Osteoblast (primary cell): ENCODE measurements around the gene MACROD2. TPM values are rescaled to one million over a fixed set of nuclear protein-coding genes. Genes with fewer than 3 reads are reported as not detected.

ENCODE experiments used
- DNase-seq: peaks from one replicate; pipeline ENCODE4 v3.0.0; 2011; ENCODE audit warnings: low spot score, mixed read lengths; ENCODE audit not compliant: insufficient read length; ENCODE audit errors: missing footprints
- H2AFZ ChIP-seq: 2 replicates; pipeline ENCODE4 v1.6.0; 2011; ENCODE audit warnings: mild to moderate bottlenecking, low read length
- H3K27ac ChIP-seq: 2 replicates; pipeline ENCODE4 v1.5.1; 2011; ENCODE audit warnings: mild to moderate bottlenecking, low read depth, low read length, moderate library complexity
- H3K27me3 ChIP-seq: 2 replicates; pipeline ENCODE4 v1.6.0; 2012; ENCODE audit warnings: mild to moderate bottlenecking, control low read depth, inconsistent platforms, low read length, moderate library complexity; ENCODE audit not compliant: insufficient read depth
- H3K36me3 ChIP-seq: 2 replicates; pipeline ENCODE4 v1.5.1; 2011; ENCODE audit warnings: mild to moderate bottlenecking, low read length, control low read depth, moderate library complexity; ENCODE audit not compliant: insufficient read depth
- H3K4me1 ChIP-seq: 2 replicates; pipeline ENCODE4 v1.5.1; 2011; ENCODE audit warnings: mild to moderate bottlenecking, low read length, control low read depth, moderate library complexity; ENCODE audit not compliant: insufficient read depth
- H3K4me2 ChIP-seq: 2 replicates; pipeline ENCODE4 v1.6.0; 2011; ENCODE audit warnings: mild to moderate bottlenecking, low read length; ENCODE audit not compliant: insufficient read depth
- H3K4me3 ChIP-seq: fragments of 200-600 bp; sonication (generic); 3 replicates; pipeline ENCODE4 v1.5.1; 2012; ENCODE audit warnings: mild to moderate bottlenecking, low read length, inconsistent platforms; ENCODE audit not compliant: insufficient read depth
- H3K79me2 ChIP-seq: 2 replicates; pipeline ENCODE4 v1.6.0; 2012; ENCODE audit warnings: mild to moderate bottlenecking, low read length, control low read depth, inconsistent platforms; ENCODE audit not compliant: insufficient read depth
- H3K9me3 ChIP-seq: 2 replicates; pipeline ENCODE4 v1.5.1; 2011; ENCODE audit warnings: low read depth, low read length, control low read depth
- H4K20me1 ChIP-seq: 2 replicates; pipeline ENCODE4 v1.6.0; 2012; ENCODE audit warnings: mild to moderate bottlenecking, low read length, control low read depth; ENCODE audit not compliant: insufficient read depth
- total RNA-seq: library from RNA; depleted of rRNA; stranded (reverse); fragments of >200 nt; gene quantifications from 2 replicates; pipeline ENCODE4 v1.2.3, GENCODE V29; 2012
- TF ChIP-seq, protein P1 (sequence below): IDR thresholded peaks from 2 replicates; pipeline ENCODE4 v1.5.1; 2011; ENCODE audit warnings: mild to moderate bottlenecking, low read depth, low read length, moderate library complexity; ENCODE audit errors: extremely low read depth

MACROD2 gene
- total RNA-seq, 1 donor = 4.0 TPM

DNA sequence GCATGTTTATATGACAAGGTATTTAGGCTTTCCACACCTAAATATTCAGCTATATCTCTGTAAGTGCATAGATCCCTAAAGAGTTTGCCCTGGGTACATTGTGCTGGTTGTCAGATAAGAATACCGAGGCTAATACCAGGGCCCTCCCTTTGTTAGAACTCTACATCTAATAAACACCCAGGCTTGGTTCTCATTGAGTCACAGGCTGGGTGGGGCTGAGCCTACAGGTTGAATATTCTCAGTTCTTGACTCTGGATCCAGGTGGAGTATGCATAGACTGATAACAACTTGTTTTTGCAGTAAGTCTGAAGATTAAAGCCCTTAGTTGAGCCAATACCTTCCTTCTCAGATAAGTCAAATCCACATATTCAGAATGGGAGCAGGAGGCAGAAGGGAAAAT lies 654.3 kb downstream of the MACROD2 start:
- Histone ChIP-seq H3K9me3 (peaks cover 4% of the 10 kb centered on the region), H3K79me2 (no peaks in the 10 kb centered on the region), H3K4me3 (no peak overlapping the region), H3K4me1 (no peaks in the 10 kb centered on the region), H4K20me1 (no peaks in the 10 kb centered on the region), H3K4me2 (no peak overlapping the region), H3K27me3 (no peaks in the 10 kb centered on the region), H3K36me3 (no peaks in the 10 kb centered on the region), H2AFZ (no peak overlapping the region), H3K27ac (no peak overlapping the region)
- TF ChIP-seq, protein P1, sequence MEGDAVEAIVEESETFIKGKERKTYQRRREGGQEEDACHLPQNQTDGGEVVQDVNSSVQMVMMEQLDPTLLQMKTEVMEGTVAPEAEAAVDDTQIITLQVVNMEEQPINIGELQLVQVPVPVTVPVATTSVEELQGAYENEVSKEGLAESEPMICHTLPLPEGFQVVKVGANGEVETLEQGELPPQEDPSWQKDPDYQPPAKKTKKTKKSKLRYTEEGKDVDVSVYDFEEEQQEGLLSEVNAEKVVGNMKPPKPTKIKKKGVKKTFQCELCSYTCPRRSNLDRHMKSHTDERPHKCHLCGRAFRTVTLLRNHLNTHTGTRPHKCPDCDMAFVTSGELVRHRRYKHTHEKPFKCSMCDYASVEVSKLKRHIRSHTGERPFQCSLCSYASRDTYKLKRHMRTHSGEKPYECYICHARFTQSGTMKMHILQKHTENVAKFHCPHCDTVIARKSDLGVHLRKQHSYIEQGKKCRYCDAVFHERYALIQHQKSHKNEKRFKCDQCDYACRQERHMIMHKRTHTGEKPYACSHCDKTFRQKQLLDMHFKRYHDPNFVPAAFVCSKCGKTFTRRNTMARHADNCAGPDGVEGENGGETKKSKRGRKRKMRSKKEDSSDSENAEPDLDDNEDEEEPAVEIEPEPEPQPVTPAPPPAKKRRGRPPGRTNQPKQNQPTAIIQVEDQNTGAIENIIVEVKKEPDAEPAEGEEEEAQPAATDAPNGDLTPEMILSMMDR = no peak
- DNase-seq = no peak

DNA sequence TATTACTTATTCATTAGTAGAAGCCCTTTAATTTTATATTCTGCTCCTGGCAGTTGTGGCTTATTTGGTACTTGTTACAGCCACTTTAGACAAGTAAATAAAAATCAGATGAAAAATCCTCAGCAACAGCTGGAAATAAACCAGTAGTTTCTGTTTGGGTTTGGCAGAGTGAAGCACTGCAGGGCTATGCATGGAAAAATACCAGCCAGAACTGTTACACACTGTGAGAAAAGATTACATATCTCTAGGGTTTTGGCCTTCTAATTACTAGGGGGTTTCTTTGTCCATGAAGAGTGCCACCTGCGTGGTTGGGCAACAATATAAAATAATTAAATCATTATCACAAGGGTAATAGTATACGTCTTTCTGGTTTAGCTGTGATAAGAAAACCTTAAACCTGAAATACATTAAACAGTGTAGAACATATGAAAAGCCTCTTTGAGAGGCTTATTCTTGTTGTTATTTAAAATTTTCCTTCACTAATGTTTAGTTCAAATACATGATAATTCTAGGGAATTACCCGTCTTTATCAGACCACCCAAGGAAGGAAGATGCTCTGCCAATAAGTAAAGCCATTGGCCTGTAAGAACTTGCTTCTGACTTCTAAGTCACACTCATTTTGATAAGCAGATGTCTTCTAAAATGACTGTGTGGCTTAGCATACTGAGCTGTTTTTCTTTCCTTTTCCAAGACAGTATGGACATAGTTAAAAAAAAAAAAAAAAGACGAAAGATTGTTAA lies 662.1 kb downstream of the MACROD2 start:
- peaks cover 2% of the 10 kb centered on the region for H3K9me3 ChIP-seq
- no peak for DNase-seq
- H3K79me2 ChIP-seq = no peaks in the 10 kb centered on the region
- no peaks in the 10 kb centered on the region for H3K36me3 ChIP-seq
- no peak overlapping the region for H2AFZ ChIP-seq
- no peak overlapping the region for H3K4me3 ChIP-seq
- no peak overlapping the region for H3K27ac ChIP-seq
- no peaks in the 10 kb centered on the region for H4K20me1 ChIP-seq
- TF ChIP-seq, protein P1 = no peak
- no peak overlapping the region for H3K4me2 ChIP-seq
- no peaks in the 10 kb centered on the region for H3K4me1 ChIP-seq
- no peaks in the 10 kb centered on the region for H3K27me3 ChIP-seq

DNA sequence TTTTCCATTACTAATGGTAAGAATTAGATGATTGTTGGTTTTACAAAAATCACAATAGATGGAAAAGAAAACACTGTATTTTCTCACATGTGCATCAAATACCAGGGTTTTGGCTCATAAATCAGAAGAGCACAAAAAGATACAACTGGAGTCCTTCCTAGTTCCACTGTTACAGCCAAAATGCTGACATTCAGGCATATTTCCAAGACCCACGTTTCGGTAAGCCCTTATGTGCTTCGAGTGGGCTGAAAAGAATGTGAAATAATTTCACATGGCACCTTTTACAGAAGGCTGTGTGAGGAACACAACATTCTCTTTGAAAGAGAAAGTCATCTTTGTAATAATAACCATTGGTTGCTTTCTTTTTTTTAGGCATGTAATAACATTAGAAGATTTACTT lies 668.8 kb downstream of the MACROD2 start:
- H3K79me2 ChIP-seq = no peaks in the 10 kb centered on the region
- no peaks in the 10 kb centered on the region for H3K9me3 ChIP-seq
- H2AFZ ChIP-seq = no peak overlapping the region
- no peaks in the 10 kb centered on the region for H4K20me1 ChIP-seq
- no peaks in the 10 kb centered on the region for H3K36me3 ChIP-seq
- no peak overlapping the region for H3K4me2 ChIP-seq
- H3K27ac ChIP-seq = no peak overlapping the region
- TF ChIP-seq, protein P1 = no peak
- no peaks in the 10 kb centered on the region for H3K4me1 ChIP-seq
- H3K27me3 ChIP-seq = no peaks in the 10 kb centered on the region
- H3K4me3 ChIP-seq = no peak overlapping the region
- no peak for DNase-seq

DNA sequence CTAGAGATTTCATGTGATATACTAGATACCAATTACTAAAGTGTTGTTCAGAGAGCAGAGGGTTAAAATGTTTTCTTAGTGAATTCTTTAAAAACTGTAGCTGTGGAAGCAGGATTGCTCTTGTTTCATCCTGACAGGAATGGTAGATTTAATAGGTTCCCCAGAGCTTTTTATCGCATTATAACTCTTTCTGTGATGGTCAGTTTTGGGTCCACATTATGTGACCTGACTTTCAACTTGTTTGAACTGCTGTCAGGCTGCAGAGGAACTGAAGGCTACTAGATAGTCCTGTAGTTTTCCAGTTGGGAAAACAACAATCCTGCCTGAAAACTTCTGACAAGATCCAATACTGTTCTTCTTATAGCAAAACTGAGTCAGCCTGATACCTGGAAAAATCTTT lies 671.4 kb downstream of the MACROD2 start:
- H3K4me2 ChIP-seq = no peak overlapping the region
- H3K36me3 ChIP-seq = no peaks in the 10 kb centered on the region
- H3K4me3 ChIP-seq = no peak overlapping the region
- H3K79me2 ChIP-seq = no peaks in the 10 kb centered on the region
- H4K20me1 ChIP-seq = no peaks in the 10 kb centered on the region
- H3K27ac ChIP-seq = no peak overlapping the region
- no peaks in the 10 kb centered on the region for H3K4me1 ChIP-seq
- H2AFZ ChIP-seq = no peak overlapping the region
- TF ChIP-seq, protein P1 = no peak
- DNase-seq = no peak
- H3K27me3 ChIP-seq = no peaks in the 10 kb centered on the region
- no peaks in the 10 kb centered on the region for H3K9me3 ChIP-seq
